SU-DHL-6 (cell line): ENCODE data around the gene RPL32.
A peak's percentile ranks its signal among the peaks of the same experiment; 100 is the strongest.
"Not testable (repeated sequence)": the region's sequence is repeated elsewhere in the genome, so short reads cannot be mapped to it uniquely, and the experiment has no call there.

Experiments used
- H2AFZ ChIP-seq: fragments of 200-600 bp; sonication (generic); 2 replicates; pipeline ENCODE4 v1.6.1; 2014; ENCODE audit warnings: low read depth, mild to moderate bottlenecking, moderate library complexity, mixed read lengths, antibody characterized with exemption, low read length; ENCODE audit not compliant: severe bottlenecking
- H3F3A ChIP-seq: fragments of 200-600 bp; shearing (Covaris generic); 2 replicates; pipeline ENCODE4 v1.6.0; 2016; ENCODE audit warnings: antibody characterized with exemption, mild to moderate bottlenecking; ENCODE audit not compliant: insufficient read depth
- H3K27ac ChIP-seq: fragments of 200-600 bp; sonication (generic); 2 replicates; pipeline ENCODE4 v1.5.1; 2016; ENCODE audit warnings: low read depth, mild to moderate bottlenecking, low read length, moderate library complexity, mixed read lengths
- H3K27me3 ChIP-seq: fragments of 200-600 bp; sonication (generic), shearing (Covaris generic); 2 replicates; pipeline ENCODE4 v1.6.0; 2014; ENCODE audit warnings: mild to moderate bottlenecking, low read length
- H3K36me3 ChIP-seq: fragments of 200-600 bp; sonication (generic); 2 replicates; pipeline ENCODE4 v1.6.1; 2014; ENCODE audit warnings: mild to moderate bottlenecking, low read length, mixed read lengths
- H3K4me2 ChIP-seq: fragments of 300-600, 200-600 bp; shearing (Covaris generic), sonication (generic); 2 replicates; pipeline ENCODE4 v1.6.0; 2014; ENCODE audit warnings: low read length, low read depth, mild to moderate bottlenecking; ENCODE audit not compliant: poor library complexity, severe bottlenecking
- H3K4me3 ChIP-seq: fragments of 200-600 bp; sonication (generic); 2 replicates; pipeline ENCODE4 v1.5.1; 2014; ENCODE audit warnings: antibody characterized with exemption, low read length, mild to moderate bottlenecking, mixed read lengths; ENCODE audit not compliant: insufficient read depth, poor library complexity, severe bottlenecking
- H3K79me2 ChIP-seq: fragments of 200-600 bp; sonication (generic); 2 replicates; pipeline ENCODE4 v1.6.1; 2014; ENCODE audit warnings: mild to moderate bottlenecking, low read length, moderate library complexity; ENCODE audit not compliant: insufficient read depth
- H3K9ac ChIP-seq: fragments of 200-600 bp; sonication (generic); 2 replicates; pipeline ENCODE4 v1.7.0; 2014; ENCODE audit warnings: mild to moderate bottlenecking, low read length
- H3K9me2 ChIP-seq: fragments of 200-600 bp; sonication (generic); replicated peaks from 2 replicates; pipeline ENCODE4 v1.6.1; 2014; ENCODE audit warnings: low read length; ENCODE audit not compliant: insufficient read depth
- H3K9me3 ChIP-seq: fragments of 200-600 bp; sonication (generic); 2 replicates; pipeline ENCODE4 v1.6.1; 2014; ENCODE audit warnings: low read length, mixed read lengths; ENCODE audit not compliant: insufficient read depth
- H4K20me1 ChIP-seq: fragments of 200-600 bp; sonication (generic); 2 replicates; pipeline ENCODE4 v1.6.1; 2014; ENCODE audit warnings: low read depth, mild to moderate bottlenecking, antibody characterized with exemption, low read length, moderate library complexity, mixed read lengths
- CTCF ChIP-seq: fragments of 200-600 bp; sonication (generic); IDR thresholded peaks from one replicate; pipeline ENCODE4 v1.5.1; 2017; ENCODE audit warnings: antibody characterized with exemption, mild to moderate bottlenecking, low read length, moderate library complexity; ENCODE audit not compliant: insufficient read depth, poor library complexity, severe bottlenecking
- EZH2phosphoT487 ChIP-seq: fragments of 200-600 bp; sonication (generic), shearing (Covaris generic); conservative IDR thresholded peaks from 2 replicates; pipeline ENCODE4 v1.6.1; 2018; ENCODE audit warnings: mild to moderate bottlenecking, antibody characterized with exemption, low read length, moderate library complexity, mixed read lengths

RPL32 gene

GRCh38 chr3:12842469-12842868, 1.1 kb upstream of the RPL32 start:
- peaks cover 23% of the 10 kb centered on the region for H4K20me1 ChIP-seq
- no peaks in the 10 kb centered on the region for H3K9me3 ChIP-seq
- H3K4me2 ChIP-seq, result no peak overlapping the region
- TF ChIP-seq EZH2phosphoT487, result no peak
- no peak for TF ChIP-seq CTCF
- H3K36me3 ChIP-seq, result peaks cover 27% of the 10 kb centered on the region
- H3K4me3 ChIP-seq, result no peak overlapping the region
- peak overlapping the region; percentile 97; the same call in 1 of the 2 replicates for H3K9ac ChIP-seq
- H3K9me2 ChIP-seq, result no peaks in the 10 kb centered on the region
- peaks cover 23% of the 10 kb centered on the region for H3F3A ChIP-seq
- peaks cover 39% of the 10 kb centered on the region for H3K79me2 ChIP-seq
- H3K27me3 ChIP-seq, result no peaks in the 10 kb centered on the region
- H3K27ac ChIP-seq, result no peak overlapping the region
- H2AFZ ChIP-seq, result peak overlapping the region; percentile 76

- H3K9ac ChIP-seq, result peak overlapping the region; percentile 97
- peaks cover 33% of the 10 kb centered on the region for H3K36me3 ChIP-seq
- H3K4me3 ChIP-seq, result no peak overlapping the region
- H3K9me2 ChIP-seq, result no peaks in the 10 kb centered on the region
- H4K20me1 ChIP-seq, result peaks cover 28% of the 10 kb centered on the region
- H3K27ac ChIP-seq, result no peak overlapping the region
- TF ChIP-seq CTCF (no peak), EZH2phosphoT487 (no peak)
- H3K4me2 ChIP-seq, result peak overlapping the region; percentile 77
- H3F3A ChIP-seq, result peaks cover 28% of the 10 kb centered on the region
- H2AFZ ChIP-seq, result peak overlapping the region; percentile 76
- H3K27me3 ChIP-seq, result no peaks in the 10 kb centered on the region
- H3K9me3 ChIP-seq, result no peaks in the 10 kb centered on the region
- H3K79me2 ChIP-seq, result peaks cover 44% of the 10 kb centered on the region
Measured at GRCh38 chr3:12841970-12842328, 584 bp upstream of the RPL32 start.

- Histone ChIP-seq H3K4me2 (peak overlapping the region; percentile 77), H2AFZ (no peak overlapping the region), H3K9me2 (no peaks in the 10 kb centered on the region), H3K9ac (peak overlapping the region; percentile 97), H4K20me1 (peaks cover 36% of the 10 kb centered on the region), H3K4me3 (peak overlapping the region; percentile 97), H3K79me2 (peaks cover 52% of the 10 kb centered on the region), H3K27ac (peak overlapping the region; percentile 83), H3F3A (peaks cover 38% of the 10 kb centered on the region), H3K36me3 (peaks cover 42% of the 10 kb centered on the region), H3K9me3 (no peaks in the 10 kb centered on the region), H3K27me3 (no peaks in the 10 kb centered on the region)
- no peak for TF ChIP-seq CTCF
- TF ChIP-seq EZH2phosphoT487, result no peak
Measured at GRCh38 chr3:12840591-12841148, 695 bp downstream of the RPL32 start.

GRCh38 chr3:12840148-12840547, 1.2 kb downstream of the RPL32 start:
- not testable (repeated sequence) for H3K9me2 ChIP-seq, H3K9me3 ChIP-seq, H3K27me3 ChIP-seq, H2AFZ ChIP-seq
- Histone ChIP-seq H3K4me3 (peak overlapping the region; percentile 97), H3K4me2 (peak overlapping the region; percentile 77), H3K9ac (peak overlapping the region; percentile 97), H3K79me2 (peaks cover 52% of the 10 kb centered on the region), H3F3A (peaks cover 43% of the 10 kb centered on the region), H4K20me1 (peaks cover 36% of the 10 kb centered on the region), H3K36me3 (peaks cover 47% of the 10 kb centered on the region), H3K27ac (peak overlapping the region; percentile 83)
